Sigmoid colon (tissue), 7 donors: ENCODE results near the gene FGF19. TPM values are rescaled to one million over a fixed set of nuclear protein-coding genes. Genes with fewer than 3 reads are reported as not detected.

Experiments
- DNase-seq: peaks from one replicate; pipeline ENCODE4 v3.0.0-alpha.2; 2019
- H3K27ac ChIP-seq, 4 donors: fragments of 200-600 bp; sonication (generic); one replicate each; pipeline ENCODE4 v1.5.1; 2016 to 2019; ENCODE audit warnings: mild to moderate bottlenecking in 1 of 4
- H3K27me3 ChIP-seq, 3 donors: fragments of 200-600 bp; sonication (generic); one replicate each; pipeline ENCODE4 v1.5.1; 2019; ENCODE audit warnings: mild to moderate bottlenecking in 1 of 3
- H3K36me3 ChIP-seq, 4 donors: fragments of 200-600 bp; sonication (generic); one replicate each; pipeline ENCODE4 v1.5.1; 2016 to 2019
- H3K4me1 ChIP-seq, 4 donors: fragments of 200-600 bp; sonication (generic); one replicate each; pipeline ENCODE4 v1.5.1; 2017 to 2019
- H3K4me3 ChIP-seq, 4 donors: fragments of 200-600 bp; sonication (generic); one replicate each; pipeline ENCODE4 v1.5.1; 2017 to 2019; ENCODE audit warnings: mild to moderate bottlenecking in 2 of 4, moderate library complexity in 1 of 4
- H3K9me3 ChIP-seq, 4 donors: fragments of 200-600 bp in 3 of 4; sonication (generic) in 3 of 4; one replicate each; pipeline versions ENCODE4 v1.5.1 to v1.6.1; 2013 to 2019
- EP300 ChIP-seq, 4 donors: sonication (generic); formaldehyde crosslinking; IDR thresholded peaks; one replicate each; pipeline ENCODE4 v1.6.1; 2017; ENCODE audit warnings: antibody characterized with exemption in 4 of 4
- POLR2A ChIP-seq, 2 donors: fragments of 450-650 bp; IDR thresholded peaks; one replicate each; pipeline ENCODE4 v1.6.1; 2016; ENCODE audit warnings: antibody characterized with exemption in 2 of 2, mild to moderate bottlenecking in 2 of 2, moderate library complexity in 2 of 2
- POLR2AphosphoS5 ChIP-seq, 4 donors: sonication (generic); formaldehyde crosslinking; IDR thresholded peaks; one replicate each; pipeline ENCODE4 v1.6.1; 2017; ENCODE audit warnings: antibody characterized with exemption in 4 of 4
- WGBS, 2 donors: extraction: QIAGEN DNeasy Blood & Tissue Kit; methylation state at CpG; one replicate each; pipeline ENCODE4 v1.1.7; 2013; 5-methylcytosine and 5-hydroxymethylcytosine counted together
- intact Hi-C: fragments of 100-400 bp; cut with DNase I; formaldehyde crosslinking; loops from one replicate; pipeline ENCODE4 v1.15.1; 2023
- polyA plus RNA-seq, 3 donors: library from polyadenylated mRNA; stranded (reverse); fragments of 200-250 nt; gene quantifications; one replicate each; pipeline ENCODE4 v1.2.3, GENCODE V29; 2013
- total RNA-seq, 4 donors: library from RNA; depleted of rRNA; stranded (reverse); fragments of >200 nt; gene quantifications; one replicate each; pipeline ENCODE4 v1.1.0, GENCODE V29; 2016
- TF ChIP-seq, protein P1 (sequence below), 4 experiments: fragments of 450-650 bp in 3 of 4; fragments of 200-600 bp in 1 of 4; IDR thresholded peaks; one replicate each; pipeline ENCODE4 v1.5.1; 2016 to 2019; ENCODE audit warnings: antibody characterized with exemption in 4 of 4, mild to moderate bottlenecking in 3 of 4, moderate library complexity in 2 of 4
- donor health status: healthy with polysubstance abuse.
- donor health status: Bipolar disorder and iron deficiency.
- donor health status: healthy.

FGF19 gene
- total and polyA plus RNA-seq, 7 donors: not detected

DNA sequence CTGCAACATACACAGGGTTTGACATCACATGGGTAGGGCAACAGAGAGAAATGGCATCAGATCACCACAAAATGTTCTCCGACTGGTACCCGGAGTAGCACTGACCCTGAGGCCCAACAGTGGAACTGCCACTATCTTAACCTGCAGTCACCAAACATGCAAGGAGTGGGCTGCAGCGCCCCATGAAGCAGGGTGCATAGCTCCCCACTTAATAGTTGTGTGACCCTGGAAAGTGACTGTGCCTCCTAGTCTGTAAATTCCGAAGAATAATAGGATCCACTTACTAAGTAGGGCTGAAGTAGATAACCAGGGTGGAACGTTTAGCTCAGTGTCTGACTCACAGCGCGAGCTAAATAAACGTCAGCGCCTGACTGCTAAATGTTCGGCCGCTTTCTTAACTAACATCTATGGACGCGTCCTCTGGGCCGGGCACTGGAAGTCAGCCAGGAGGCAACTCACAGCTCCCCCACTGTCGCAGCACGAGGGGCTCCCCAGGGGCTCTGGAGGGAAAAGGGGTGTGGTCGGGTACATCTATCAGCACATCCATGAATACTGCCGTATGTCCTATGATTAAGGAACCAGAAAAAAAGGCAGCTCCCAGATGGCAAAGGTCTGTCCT lies 29.4 kb downstream of the FGF19 start:
- Histone ChIP-seq H3K9me3 (no peaks in the 10 kb centered on the region), H3K27ac (peak overlapping the region; percentile 85 to 89 (median 89)), H3K27me3 (no peaks in the 10 kb centered on the region), H3K4me3 (peak overlapping the region; percentile 88 to 99 (median 96)), H3K4me1 (peaks cover 0 to 37% (median 33%) of the 10 kb centered on the region in 4 donors), H3K36me3 (peaks cover 0 to 22% (median 6%) of the 10 kb centered on the region in 4 donors)
- TF ChIP-seq EP300 (IDR thresholded peaks at IDR 0.05): no peak
- TF ChIP-seq, protein P1, sequence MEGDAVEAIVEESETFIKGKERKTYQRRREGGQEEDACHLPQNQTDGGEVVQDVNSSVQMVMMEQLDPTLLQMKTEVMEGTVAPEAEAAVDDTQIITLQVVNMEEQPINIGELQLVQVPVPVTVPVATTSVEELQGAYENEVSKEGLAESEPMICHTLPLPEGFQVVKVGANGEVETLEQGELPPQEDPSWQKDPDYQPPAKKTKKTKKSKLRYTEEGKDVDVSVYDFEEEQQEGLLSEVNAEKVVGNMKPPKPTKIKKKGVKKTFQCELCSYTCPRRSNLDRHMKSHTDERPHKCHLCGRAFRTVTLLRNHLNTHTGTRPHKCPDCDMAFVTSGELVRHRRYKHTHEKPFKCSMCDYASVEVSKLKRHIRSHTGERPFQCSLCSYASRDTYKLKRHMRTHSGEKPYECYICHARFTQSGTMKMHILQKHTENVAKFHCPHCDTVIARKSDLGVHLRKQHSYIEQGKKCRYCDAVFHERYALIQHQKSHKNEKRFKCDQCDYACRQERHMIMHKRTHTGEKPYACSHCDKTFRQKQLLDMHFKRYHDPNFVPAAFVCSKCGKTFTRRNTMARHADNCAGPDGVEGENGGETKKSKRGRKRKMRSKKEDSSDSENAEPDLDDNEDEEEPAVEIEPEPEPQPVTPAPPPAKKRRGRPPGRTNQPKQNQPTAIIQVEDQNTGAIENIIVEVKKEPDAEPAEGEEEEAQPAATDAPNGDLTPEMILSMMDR (IDR thresholded peaks at IDR 0.05): no peak
- TF ChIP-seq POLR2A (IDR thresholded peaks at IDR 0.05): no peak
- TF ChIP-seq POLR2AphosphoS5 (IDR thresholded peaks at IDR 0.05): no peak
- WGBS, 2 donors: 14 to 21% methylated on average over 18 of the region's 18 CpGs
- intact Hi-C loops: loop anchor here (10.0 kb wide), 2 partner anchors 720 to 770 kb away; partner anchors contain the start of genes CTTN, IGHMBP2 and MRPL21
- DNase-seq: peak; percentile 67

DNA sequence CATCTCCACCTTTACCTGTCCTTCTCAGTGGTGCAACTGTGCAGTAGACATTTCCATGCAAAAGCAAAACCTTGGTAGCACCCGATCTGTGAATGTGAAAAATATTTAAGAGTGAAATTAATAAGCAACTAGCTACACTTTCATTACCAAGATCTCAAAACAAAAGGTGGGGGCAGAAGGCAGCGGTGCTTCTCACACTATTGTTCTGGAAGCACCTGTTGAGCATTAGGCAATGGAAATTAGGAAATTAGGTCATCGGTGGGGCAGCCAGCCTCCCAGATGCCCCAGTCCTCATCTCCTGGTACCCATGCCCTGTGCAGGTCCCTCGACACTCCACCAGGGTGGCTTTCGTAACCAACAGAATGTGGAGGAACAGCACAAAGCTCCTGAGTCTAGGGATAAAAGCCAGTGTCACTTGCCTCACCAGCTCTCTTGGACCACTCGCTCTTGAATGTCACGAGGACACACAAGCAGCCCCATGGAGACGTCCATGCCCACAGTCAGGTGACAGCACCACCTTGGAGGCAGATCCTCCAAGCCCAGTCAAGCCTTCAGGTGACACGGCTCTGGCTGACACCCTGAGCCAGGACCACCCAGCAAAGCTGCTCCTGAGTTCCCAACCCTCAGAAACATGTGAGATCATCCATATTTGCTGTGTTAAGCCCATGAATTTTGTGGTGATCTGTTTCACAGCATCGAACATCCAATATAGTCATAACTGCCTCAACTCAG lies 31.9 kb downstream of the FGF19 start:
- no peaks in the 10 kb centered on the region for H3K27me3 ChIP-seq
- intact Hi-C loops: loop anchor here (2.0 to 10.0 kb wide), 3 partner anchors 27 to 767 kb away; partner anchors contain the start of genes CTTN, IGHMBP2 and MRPL21
- H3K9me3 ChIP-seq: no peaks in the 10 kb centered on the region
- peak; percentile 41 for DNase-seq
- H3K27ac ChIP-seq: no peak overlapping the region
- WGBS, 2 donors: 90 to 94% methylated on average over 10 of the region's 10 CpGs
- peaks cover 0 to 43% (median 7%) of the 10 kb centered on the region in 4 donors for H3K36me3 ChIP-seq
- no peak for TF ChIP-seq POLR2AphosphoS5 (IDR thresholded peaks at IDR 0.05)
- no peak for TF ChIP-seq POLR2A (IDR thresholded peaks at IDR 0.05)
- no peak for TF ChIP-seq EP300 (IDR thresholded peaks at IDR 0.05)
- TF ChIP-seq, protein P1 (IDR thresholded peaks at IDR 0.05): no peak
- peaks cover 0 to 37% (median 34%) of the 10 kb centered on the region in 4 donors for H3K4me1 ChIP-seq
- no peak overlapping the region for H3K4me3 ChIP-seq

DNA sequence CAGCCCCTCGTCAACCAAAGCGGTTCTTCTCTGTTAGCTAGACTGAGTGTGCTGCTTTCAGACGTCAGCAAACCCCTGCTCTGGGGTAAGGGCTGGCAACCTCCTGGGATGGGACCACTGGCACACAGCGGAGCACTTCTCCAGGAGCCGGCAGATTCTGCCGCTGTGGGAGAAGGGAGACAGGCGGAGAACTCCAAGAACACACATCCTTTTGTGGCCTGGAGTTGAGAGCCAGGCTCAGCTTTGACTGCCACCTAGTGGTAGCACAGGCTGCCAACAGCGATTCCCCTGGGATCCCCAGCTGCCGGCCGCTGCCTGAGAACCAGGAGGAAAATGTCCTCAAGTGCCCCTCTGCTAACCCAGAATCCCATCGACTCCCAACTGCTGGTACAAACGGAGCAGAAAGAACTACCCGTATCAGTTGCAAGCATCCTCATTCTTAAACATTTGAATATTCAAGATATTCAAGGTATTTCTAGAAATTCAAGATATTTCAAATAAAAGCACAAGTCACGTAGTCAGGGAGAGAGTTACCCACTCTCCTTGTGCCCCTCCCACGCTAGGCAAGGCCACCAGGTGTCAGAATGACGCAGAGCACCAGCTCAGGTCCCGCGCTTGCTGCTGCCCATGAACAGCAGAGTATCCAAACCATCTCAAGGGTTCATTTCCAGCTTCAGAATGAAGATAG lies 33.5 kb downstream of the FGF19 start:
- intact Hi-C loops: loop anchor here (2.0 to 10.0 kb wide), 3 partner anchors 26 to 766 kb away; partner anchors contain the start of genes CTTN, IGHMBP2 and MRPL21
- DNase-seq: peak; percentile 92

DNA sequence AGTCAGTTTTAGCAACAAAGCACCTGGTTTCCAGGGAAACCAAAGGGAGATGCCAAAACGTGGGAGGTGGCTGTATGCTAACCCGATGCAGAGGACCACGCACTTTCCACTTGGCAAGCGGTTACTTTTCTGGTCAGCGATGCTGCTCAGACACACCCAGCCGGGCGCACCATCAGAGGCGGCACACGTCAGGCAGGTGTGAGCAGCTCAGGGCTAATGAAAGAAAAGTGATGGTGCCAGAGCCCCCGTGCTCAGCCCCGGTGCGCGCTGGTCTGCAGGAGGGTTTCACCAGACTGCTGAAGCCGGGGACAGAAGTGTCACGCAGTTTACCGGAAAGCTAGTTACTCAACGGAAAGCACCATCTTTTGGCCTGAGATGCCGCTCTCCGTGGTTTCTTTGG lies 34.3 kb downstream of the FGF19 start:
- Histone ChIP-seq H3K9me3 (no peaks in the 10 kb centered on the region), H3K27ac (peak overlapping the region in 1 of 4 donors; percentile 71), H3K4me1 (peaks cover 0 to 30% (median 26%) of the 10 kb centered on the region in 4 donors), H3K36me3 (peaks cover 0 to 67% (median 11%) of the 10 kb centered on the region in 4 donors), H3K27me3 (no peaks in the 10 kb centered on the region), H3K4me3 (no peak overlapping the region)
- TF ChIP-seq POLR2AphosphoS5 (IDR thresholded peaks at IDR 0.05) (no peak), EP300 (IDR thresholded peaks at IDR 0.05) (no peak), POLR2A (IDR thresholded peaks at IDR 0.05) (no peak)
- TF ChIP-seq, protein P1 (IDR thresholded peaks at IDR 0.05): no peak
- WGBS, 2 donors: 85 to 94% methylated on average over 19 of the region's 19 CpGs
- intact Hi-C loops: no loop called here
- DNase-seq: peak; percentile 54

More for the DNA sequence above, 33.5 kb downstream of the FGF19 start:
- 39 to 49% methylated on average over 18 of the region's 18 CpGs for WGBS, 2 donors
- Histone ChIP-seq H3K27me3 (no peaks in the 10 kb centered on the region), H3K4me1 (peaks cover 0 to 32% (median 29%) of the 10 kb centered on the region in 4 donors), H3K36me3 (peaks cover 0 to 59% (median 11%) of the 10 kb centered on the region in 4 donors), H3K27ac (peak overlapping the region; percentile 54 to 71 (median 62)), H3K9me3 (no peaks in the 10 kb centered on the region), H3K4me3 (no peak overlapping the region)
- TF ChIP-seq, protein P1 (IDR thresholded peaks at IDR 0.05): peak; percentile 75 to 94 (median 88)
- TF ChIP-seq POLR2AphosphoS5 (IDR thresholded peaks at IDR 0.05): peak in 2 of 4 donors; percentile 45 to 61
- no peak for TF ChIP-seq POLR2A (IDR thresholded peaks at IDR 0.05)
- TF ChIP-seq EP300 (IDR thresholded peaks at IDR 0.05): no peak
